HG03558 (cell line): Measurements from ENCODE around the gene FUT4.
A peak's percentile ranks its signal among the peaks of the same experiment; 100 is the strongest.
"Not testable (repeated sequence)": the region's sequence is repeated elsewhere in the genome, so short reads cannot be mapped to it uniquely, and the experiment has no call there.

Experiments used
- ATAC-seq: cut with Tn5 transposase; IDR thresholded peaks from one replicate; pipeline ENCODE4 v1.9.1; 2021; ENCODE audit warnings: moderate number of reproducible peaks; ENCODE audit not compliant: unreplicated experiment; ENCODE audit errors: extremely low read depth

The FUT4 gene

DNA sequence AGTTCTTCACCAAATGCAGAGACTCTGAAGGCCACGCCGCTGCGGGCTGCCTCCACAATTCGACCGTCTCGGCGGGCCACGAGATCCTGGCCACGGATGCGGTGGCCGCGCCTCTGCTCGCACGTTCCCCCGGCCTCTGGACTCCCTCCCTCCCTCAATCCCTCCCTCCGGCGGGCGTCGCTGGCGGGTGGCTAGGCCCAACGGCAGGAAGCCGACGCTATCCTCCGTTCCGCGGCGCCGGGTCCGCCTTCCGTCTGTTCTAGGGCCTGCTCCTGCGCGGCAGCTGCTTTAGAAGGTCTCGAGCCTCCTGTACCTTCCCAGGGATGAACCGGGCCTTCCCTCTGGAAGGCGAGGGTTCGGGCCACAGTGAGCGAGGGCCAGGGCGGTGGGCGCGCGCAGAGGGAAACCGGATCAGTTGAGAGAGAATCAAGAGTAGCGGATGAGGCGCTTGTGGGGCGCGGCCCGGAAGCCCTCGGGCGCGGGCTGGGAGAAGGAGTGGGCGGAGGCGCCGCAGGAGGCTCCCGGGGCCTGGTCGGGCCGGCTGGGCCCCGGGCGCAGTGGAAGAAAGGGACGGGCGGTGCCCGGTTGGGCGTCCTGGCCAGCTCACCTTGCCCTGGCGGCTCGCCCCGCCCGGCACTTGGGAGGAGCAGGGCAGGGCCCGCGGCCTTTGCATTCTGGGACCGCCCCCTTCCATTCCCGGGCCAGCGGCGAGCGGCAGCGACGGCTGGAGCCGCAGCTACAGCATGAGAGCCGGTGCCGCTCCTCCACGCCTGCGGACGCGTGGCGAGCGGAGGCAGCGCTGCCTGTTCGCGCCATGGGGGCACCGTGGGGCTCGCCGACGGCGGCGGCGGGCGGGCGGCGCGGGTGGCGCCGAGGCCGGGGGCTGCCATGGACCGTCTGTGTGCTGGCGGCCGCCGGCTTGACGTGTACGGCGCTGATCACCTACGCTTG is at the start of gene FUT4:
TSS of gene FUT4 (plus strand) at position 227 of the 951 bp plus-strand sequence. CDS start at position 440, 213 bp downstream.
- peak; percentile 70 for ATAC-seq

DNA sequence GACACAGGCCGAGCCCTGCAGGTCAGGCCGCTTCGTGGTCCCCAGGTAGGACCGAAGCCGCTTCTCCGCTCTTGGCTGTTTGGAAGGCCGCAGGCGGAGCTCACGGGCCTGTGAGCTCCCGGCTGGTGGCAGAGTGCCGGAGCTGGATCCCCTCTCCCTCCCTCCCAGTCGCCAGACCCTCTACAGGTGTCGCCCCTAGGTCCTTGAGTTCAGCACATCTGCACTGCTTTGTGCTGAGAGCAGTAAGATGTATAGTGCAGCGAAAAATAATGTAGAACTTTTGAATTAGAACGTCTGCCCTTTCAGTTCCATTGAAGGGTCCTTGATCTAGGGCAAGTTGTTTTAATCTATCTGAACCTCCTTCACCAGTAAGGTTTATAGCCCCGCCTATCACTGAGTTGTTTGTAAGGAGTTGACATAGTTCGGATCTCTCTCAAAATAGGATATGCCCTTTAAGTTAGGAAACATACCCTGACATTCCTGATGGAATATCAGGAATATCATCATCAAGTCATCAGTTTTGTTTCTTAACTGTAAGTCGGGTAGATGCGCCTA is 49.5 kb upstream of the FUT4 start:
- ATAC-seq, result peak; percentile 20

- ATAC-seq, result no peak
Observed at GRCh38 chr11:94500181-94500580, 43.5 kb upstream of the FUT4 start.

DNA sequence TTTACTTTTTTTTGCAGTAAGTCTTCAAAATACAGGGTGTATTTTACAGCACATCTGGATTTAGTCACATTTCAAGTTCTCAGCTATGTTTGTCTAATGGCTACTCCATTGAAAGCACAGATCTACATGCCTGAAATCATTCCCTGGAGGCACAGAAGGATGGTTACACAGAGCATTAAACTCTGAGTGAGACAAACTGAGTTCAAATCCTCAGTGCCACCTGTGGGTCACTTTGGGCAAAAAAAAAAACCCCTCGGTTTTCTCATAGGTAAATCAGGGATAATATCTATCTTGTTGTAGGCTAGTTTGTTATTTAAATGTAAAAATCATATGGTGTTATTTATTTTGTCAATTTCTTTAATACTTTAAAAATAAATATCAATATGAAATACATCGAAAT is 42.2 kb upstream of the FUT4 start:
- no peak for ATAC-seq

- ATAC-seq, result no peak
Observed at GRCh38 chr11:94504689-94505293, 38.9 kb upstream of the FUT4 start.

GRCh38 chr11:94506513-94506912 is 37.2 kb upstream of the FUT4 start:
- ATAC-seq, result not testable (repeated sequence)

DNA sequence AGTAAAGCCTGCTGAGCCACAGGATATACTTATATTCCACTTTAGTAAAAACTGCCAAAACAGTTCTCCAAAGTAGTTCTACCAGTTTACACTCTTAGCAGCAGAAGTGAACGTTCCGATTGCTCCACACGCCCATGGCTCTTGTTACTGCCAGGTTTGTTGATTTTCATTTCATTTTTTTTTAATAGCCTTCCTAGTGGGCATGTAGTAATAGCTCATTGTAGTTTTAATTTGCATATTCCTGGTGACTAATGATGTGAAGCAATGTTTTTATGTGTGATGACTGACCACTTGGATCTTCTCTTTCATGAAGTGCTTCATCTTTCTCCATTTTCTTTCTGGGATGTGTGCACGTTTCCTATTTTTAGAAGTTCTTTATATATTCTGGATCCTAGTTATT is 36.2 kb upstream of the FUT4 start:
- no peak for ATAC-seq

DNA sequence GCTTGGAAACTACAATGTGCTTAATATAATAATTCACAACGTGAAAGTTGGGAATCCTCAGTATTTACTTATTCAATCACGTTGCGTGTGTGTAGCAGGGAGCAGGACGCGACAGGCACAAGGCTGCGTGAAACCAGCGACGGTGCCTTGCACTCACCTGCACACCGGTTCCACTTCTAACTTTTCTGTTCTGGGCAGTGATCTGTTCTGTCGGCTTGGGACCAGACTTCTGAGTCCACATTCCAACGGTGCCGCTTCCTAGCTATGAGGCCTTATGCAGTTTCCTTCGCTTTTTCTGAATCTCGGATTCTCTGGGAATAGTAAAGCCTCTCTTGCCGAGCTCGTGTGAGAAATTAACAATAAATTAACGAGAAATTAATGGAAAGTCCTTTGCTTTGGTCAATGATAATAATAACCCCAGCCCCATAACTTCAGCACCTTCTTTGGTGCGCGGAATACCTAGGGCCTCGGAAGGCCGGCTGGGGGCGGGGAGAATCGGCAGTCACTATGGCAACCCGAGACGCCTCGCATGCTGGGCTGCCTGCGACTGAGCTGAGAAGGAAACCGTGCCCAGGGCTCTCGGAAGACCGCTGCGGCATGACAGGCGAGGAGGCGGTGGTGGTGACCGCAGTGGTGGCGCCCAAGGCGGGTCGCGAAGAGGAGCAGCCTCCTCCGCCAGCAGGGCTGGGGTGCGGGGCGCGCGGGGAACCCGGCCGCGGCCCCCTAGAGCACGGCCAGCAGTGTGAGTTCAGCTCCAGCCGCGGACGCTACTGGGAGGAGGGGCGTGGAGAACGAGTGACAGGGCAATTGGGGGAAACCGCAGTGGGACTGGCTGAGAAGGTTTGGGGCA is 31.6 kb upstream of the FUT4 start, which contains the start of gene C11orf97:
TSS of gene C11orf97 (plus strand) at position 530 of the 850 bp plus-strand sequence. CDS start at position 598, 68 bp downstream.
- ATAC-seq, result peak; percentile 90

DNA sequence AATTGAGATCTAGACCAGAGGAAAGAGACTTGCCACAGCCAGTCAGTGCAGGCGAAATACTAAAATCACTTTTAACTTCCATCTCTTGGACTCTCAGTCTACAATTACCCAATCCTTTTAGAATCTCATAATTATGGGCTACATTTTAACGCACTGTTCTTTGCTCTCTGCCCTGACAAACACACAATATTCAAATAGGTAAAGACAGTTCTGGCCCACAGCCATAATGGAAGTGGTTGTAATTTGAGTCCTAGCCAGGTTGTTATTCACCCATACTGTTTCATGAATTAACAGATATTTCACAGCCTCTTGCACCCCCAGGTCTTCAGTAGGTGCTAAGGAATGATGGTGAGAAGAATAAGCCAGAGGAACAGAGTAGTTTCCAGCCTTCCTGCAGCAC is 30.6 kb upstream of the FUT4 start:
- no peak for ATAC-seq

DNA sequence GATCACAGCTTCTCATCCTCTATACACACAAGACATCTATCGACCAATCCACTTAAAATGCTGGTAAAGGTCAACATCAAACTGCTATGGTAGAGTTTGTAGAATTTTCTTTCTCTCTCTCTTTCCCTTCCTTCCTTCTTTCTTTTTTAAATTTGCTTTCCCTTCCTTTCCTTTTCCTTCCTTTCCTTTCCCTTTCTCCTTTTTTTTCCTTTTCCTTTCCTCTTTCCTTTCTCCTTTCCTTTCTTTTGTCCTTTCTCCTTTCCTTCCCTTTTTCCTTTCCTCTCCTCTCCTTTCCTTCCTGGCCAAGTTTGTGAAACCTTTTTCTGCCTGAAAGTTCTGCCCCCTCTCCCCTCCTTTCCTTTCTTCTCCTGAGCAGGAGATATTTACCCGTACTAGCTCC is 28.3 kb upstream of the FUT4 start:
- no peak for ATAC-seq

DNA sequence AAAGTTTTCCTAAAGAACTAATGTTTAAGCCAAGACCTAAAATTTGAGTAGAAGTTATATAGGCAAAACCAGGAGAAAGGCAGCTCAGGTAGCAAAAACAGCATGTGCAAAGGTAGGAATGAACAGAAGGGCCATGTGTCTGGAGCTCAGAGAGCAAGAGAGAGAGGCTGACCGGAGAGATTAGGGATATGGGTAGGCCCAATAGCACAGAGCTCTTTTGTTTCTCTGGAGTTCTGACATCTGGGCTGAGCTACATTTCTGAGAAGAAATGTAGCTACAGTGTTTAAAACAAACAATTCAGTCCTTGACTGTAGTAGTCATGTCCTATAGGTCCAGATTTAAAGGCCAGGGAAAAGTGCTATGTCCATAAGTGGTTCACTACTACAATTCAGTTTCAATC is 27.0 kb upstream of the FUT4 start:
- no peak for ATAC-seq

DNA sequence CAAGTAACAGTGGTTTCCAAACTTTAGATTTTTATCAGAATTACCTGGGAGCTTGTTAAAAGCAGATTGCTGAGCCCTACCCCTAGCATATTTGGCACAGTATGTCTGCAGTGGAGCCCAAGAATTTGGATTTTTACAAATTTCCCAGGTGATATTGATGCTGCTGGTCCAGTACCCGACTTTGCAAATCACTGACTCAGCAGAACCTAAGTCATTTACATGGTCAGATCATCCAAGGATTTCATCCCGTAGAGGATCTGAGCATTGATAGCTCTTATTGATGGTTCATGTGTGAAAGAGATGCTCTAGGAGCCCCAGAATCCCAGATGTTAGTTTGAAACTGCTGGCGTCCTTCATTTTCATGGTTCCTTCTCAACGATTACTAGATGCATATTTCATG is 25.4 kb upstream of the FUT4 start:
- ATAC-seq, result no peak

DNA sequence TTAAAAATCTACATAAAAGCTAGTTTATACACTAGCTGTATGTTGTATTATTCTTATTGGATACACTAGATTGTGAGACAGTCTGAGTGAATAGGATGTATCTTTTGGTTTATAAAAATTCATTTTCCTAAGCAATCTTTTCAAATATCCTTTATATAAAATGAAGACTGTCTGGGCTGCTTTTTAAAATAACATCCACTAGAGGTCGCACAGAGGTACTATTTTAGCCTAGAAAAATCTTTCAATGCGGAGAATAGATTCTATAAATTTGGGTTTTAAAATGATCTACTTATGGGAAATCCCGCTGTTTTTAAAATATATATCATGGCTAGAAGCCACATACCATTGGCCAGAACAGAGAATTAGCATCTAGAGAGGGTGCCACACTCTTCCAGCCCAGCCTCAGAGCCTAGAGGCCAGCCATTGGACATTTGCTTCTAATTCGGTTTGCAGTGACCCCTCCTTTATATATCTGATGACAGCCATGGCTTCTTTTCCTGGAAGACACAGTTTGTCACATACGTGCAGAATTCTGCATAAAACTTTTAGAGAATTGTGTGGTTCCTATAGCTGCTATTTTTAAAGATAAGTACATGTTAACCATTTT is 24.1 kb upstream of the FUT4 start:
- ATAC-seq, result no peak

- no peak for ATAC-seq
Observed at GRCh38 chr11:94521684-94522083, 22.0 kb upstream of the FUT4 start.

DNA sequence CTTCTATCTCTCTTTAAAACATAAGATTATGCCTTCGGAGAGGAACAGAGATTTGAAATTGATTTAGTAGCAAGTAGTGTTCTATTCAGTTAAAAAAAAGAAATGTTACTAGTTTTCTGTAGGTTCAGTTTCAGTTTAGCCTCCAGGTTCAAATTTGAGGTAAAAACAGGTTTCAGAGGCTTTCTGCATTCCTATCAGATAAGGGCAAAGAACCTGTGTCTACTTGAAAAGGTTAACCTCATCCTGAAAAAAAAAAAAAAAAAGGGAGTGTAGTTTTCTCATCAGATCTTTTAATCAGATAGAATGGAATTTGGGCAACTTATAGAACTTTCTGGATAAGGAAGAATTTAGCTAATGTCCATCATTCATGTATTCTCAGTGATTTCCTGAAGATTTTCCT is 19.4 kb upstream of the FUT4 start:
- no peak for ATAC-seq

GRCh38 chr11:94525546-94526324 is 18.0 kb upstream of the FUT4 start:
- ATAC-seq, result no peak

DNA sequence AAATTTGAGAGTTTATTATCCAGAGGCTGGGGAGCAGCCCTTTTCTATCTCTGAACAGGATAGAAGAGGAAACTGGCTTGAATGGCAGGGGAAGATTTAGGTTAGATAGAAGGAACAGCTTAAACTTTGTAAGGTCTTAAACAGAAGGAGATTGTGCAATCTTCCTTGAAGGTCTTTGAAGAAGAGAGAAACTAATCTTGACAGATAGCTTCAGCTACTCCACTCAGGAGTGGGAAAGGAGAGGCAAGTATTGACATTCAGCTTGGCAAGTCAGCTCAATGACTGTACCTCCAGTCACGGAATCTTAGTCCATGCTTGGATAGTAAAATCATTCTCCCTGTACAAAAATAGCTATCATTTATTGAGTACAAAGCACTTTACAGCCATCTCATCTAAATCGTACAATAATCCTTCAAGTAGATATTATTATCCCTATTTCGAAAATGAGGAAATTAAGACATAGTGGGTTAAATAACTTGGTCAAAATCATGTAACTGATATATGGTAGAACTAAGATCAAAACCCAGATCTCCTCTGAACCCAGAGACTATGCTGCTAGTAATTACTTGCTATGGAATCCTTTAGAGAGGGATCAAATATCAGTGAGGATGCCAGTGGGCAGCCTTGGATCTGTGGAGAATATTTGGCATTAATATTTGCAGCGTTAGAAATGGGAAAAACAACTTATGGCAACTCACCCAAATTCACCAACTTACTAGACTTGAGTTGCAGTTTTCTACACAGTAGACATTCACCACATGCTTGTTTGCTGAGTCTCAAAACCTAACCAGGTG is 16.9 kb upstream of the FUT4 start:
- no peak for ATAC-seq

DNA sequence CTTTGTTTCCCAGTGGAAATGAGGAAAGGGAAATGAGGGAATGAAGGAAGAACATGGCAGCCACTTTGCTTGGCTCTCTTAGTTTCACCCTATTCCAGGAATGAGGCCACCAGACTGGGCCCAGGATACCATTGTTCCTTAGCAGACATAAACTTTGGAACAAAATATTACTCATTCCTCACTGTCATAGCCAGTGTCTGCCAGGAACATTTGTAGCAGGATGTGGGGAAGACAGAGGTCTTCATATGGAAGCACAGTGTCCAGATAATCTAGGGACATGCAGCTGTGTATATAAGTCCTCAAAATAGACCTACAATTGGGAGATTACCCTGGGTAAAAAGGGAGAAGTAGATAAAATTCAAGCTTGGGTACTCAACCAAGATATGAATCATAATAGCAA is 15.2 kb upstream of the FUT4 start:
- ATAC-seq, result no peak
